ENCODE measurements around the gene ARID5B. TPM values are rescaled to one million over a fixed set of nuclear protein-coding genes. Genes with fewer than 3 reads are reported as not detected.

The ARID5B gene
- total and polyA plus RNA-seq, 5 donors: 13.7 to 31.8 (median 19.3) TPM

DNA sequence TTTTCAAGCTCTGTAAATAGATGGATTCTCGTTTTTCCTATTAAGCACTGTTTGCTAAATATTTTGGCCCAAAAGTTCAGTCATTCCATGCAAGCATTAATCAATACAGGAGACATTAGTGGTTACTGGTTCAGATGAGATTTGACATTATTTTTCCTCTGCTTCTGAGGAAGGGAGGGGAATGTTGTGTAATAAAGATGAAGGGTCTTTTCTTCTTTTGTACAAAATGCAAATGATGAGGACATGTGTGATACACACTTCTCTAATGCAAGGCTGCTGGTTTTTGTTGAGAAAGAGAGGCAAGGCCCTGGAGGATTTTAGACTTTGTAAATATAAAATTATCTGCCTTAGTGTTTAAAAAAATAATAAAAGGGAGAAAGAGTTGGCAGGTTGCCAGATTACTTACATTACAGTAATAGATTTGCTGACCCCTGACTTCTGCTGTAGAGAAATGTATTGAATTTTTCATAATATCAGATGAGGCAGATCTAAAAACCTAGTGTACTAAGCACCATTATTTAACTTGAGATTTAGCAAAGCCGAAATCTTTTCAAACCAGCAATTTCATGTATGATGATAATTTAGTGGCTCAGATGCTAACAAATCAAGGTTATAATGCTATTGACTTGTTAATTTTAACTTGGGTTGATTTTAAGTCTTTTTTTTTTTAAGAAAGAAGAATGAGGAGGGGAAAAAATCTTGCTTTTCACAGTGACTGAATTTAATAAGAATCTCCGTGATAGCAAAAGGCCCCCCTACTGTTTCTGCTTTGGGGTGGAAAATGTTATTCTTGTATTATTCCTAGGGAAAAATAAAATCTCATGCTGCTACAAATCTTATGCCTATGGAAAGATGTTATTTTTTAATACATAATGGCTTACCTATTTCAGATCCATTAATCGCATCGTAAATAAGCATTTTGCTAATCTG lies 180.1 kb downstream of the ARID5B start:
- no peaks in the 10 kb centered on the region for H3K9me3 ChIP-seq (ENCODE audit: control insufficient read depth, low read length)
- no peak overlapping the region for H3K27ac ChIP-seq (ENCODE audit: low read length)
- WGBS: 68% methylated on average over 5 of the region's 5 CpGs
- no peak overlapping the region for H3K4me3 ChIP-seq (ENCODE audit: low read length)
- H3K4me1 ChIP-seq (ENCODE audit: control insufficient read depth, insufficient read depth, low read length): peaks cover 10% of the 10 kb centered on the region
- intact Hi-C loops (cut with DNase I): loop anchor here in 1 of 4 donors (5.0 kb wide), 1 partner anchor 34 kb away; no protein-coding TSS in a partner anchor
- DNase-seq (no peak), ATAC-seq (no peak)
- H3K27me3 ChIP-seq (ENCODE audit: control insufficient read depth, insufficient read depth): no peaks in the 10 kb centered on the region

GRCh38 chr10:62082271-62082656 lies 180.8 kb downstream of the ARID5B start:
- H3K4me3 ChIP-seq (ENCODE audit: low read length): peak overlapping the region; percentile 17
- peak overlapping the region; percentile 42 for H3K27ac ChIP-seq (ENCODE audit: low read length)
- peaks cover 6% of the 10 kb centered on the region for H3K4me1 ChIP-seq (ENCODE audit: control insufficient read depth, insufficient read depth, low read length)
- no peaks in the 10 kb centered on the region for H3K27me3 ChIP-seq (ENCODE audit: control insufficient read depth, insufficient read depth)
- intact Hi-C loops (cut with DNase I): loop anchor here in 1 of 4 donors (5.0 kb wide), 1 partner anchor 35 kb away; no protein-coding TSS in a partner anchor
- no peaks in the 10 kb centered on the region for H3K9me3 ChIP-seq (ENCODE audit: control insufficient read depth, low read length)
- no peak for DNase-seq
- ATAC-seq: no peak
- 51% methylated on average over 1 of the region's 1 CpG for WGBS

DNA sequence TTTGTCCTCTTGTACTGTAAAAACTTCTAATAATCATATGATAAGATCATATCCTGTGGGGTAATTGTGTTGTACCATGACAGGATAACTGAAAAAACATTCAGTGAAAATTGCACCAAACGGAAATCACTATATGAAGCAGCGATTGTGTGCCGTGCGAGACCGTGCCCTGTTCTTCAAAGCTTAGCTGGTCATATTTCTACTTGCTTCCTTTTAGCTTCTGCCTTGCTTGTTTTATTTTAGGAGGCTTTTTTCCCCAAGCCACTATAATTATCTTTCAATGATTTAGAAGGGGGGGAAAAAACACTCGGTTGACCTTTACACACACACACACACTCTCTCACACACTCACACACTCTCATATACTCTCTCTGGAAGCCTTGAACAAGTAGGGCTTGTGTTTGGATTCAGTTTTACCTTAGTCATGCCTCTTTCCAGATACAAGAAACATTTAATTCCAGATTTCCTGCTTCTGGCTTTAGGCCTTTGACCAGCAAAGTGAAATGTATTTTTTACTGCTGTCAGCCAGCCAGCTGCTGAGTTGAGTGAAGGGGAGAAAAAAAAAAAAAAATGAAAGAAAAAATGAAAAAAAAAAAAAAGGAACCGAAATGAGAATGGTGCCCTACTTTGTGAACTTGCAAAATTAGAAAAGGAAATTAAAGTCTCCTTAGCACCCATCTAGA lies 181.4 kb downstream of the ARID5B start:
- peak overlapping the region; percentile 17 for H3K4me3 ChIP-seq (ENCODE audit: low read length)
- H3K27ac ChIP-seq (ENCODE audit: low read length): peak overlapping the region; percentile 99
- DNase-seq: peak in 1 of 3 donors; percentile 68
- no peaks in the 10 kb centered on the region for H3K9me3 ChIP-seq (ENCODE audit: control insufficient read depth, low read length)
- intact Hi-C loops (cut with DNase I): loop anchor here in 1 of 4 donors (5.0 kb wide), 1 partner anchor 36 kb away; no protein-coding TSS in a partner anchor
- H3K4me1 ChIP-seq (ENCODE audit: control insufficient read depth, insufficient read depth, low read length): peaks cover 6% of the 10 kb centered on the region
- ATAC-seq: peak; percentile 61
- WGBS: 8% methylated on average over 7 of the region's 7 CpGs
- H3K27me3 ChIP-seq (ENCODE audit: control insufficient read depth, insufficient read depth): no peaks in the 10 kb centered on the region

DNA sequence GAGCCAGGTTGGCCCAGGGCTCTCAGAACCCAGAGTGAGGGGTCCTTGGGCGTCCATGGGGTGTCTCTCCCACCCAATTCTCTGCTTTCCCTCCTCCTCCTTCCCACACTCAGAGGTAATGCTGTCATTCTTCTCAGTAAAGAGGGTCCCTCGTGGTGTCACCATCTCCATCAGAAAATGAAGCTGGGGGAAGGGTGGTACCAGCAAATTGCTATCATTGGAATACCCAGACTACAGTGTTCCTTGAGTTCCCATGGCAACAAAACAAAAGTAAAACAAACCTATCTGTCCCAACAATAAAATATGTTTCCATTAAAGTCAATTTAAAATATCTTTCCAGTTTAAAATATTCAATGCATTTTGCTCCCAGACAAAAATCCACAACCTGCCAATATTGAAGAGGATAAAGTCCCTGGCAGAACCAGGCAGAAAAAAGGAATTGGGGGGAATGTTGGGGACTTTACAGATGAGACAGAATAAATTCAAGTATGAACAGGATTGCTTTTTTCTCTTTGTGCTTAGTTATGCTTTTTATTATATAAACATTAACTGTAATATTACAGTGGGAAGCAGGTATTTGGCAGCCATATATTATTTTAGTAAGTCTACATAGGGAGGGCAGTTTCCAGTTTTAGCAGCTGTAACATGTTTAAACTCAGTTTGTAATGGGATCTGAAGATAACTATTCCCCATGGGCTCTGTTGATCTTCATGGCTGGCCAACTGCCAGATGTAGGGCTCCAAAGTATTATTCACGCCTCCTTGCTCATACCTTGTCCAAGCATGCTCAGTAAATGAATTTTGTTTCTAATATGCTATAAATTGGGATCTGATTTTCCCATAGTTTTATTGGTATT lies 182.1 kb downstream of the ARID5B start:
- ATAC-seq (peak; percentile 84 to 86), DNase-seq (peak; percentile 75 to 87 (median 76))
- Histone ChIP-seq H3K4me1 (ENCODE audit: control insufficient read depth, insufficient read depth, low read length) (peaks cover 6% of the 10 kb centered on the region), H3K4me3 (ENCODE audit: low read length) (peak overlapping the region; percentile 9), H3K27ac (ENCODE audit: low read length) (peak overlapping the region; percentile 99), H3K27me3 (ENCODE audit: control insufficient read depth, insufficient read depth) (no peaks in the 10 kb centered on the region), H3K9me3 (ENCODE audit: control insufficient read depth, low read length) (no peaks in the 10 kb centered on the region)
- intact Hi-C loops (cut with DNase I): loop anchor here in 1 of 4 donors (5.0 kb wide), 1 partner anchor 36 kb away; no protein-coding TSS in a partner anchor
- WGBS: 24% methylated on average over 3 of the region's 3 CpGs

- H3K4me1 ChIP-seq (ENCODE audit: control insufficient read depth, insufficient read depth, low read length): peaks cover 6% of the 10 kb centered on the region
- 43% methylated on average over 2 of the region's 2 CpGs for WGBS
Measured at GRCh38 chr10:62084451-62084850, 183.0 kb downstream of the ARID5B start.

GRCh38 chr10:62085404-62085803 lies 183.9 kb downstream of the ARID5B start:
- no peaks in the 10 kb centered on the region for H3K27me3 ChIP-seq (ENCODE audit: control insufficient read depth, insufficient read depth)
- DNase-seq (no peak), ATAC-seq (no peak)
- no peaks in the 10 kb centered on the region for H3K9me3 ChIP-seq (ENCODE audit: control insufficient read depth, low read length)
- no peak overlapping the region for H3K4me3 ChIP-seq (ENCODE audit: low read length)
- 94% methylated on average over 2 of the region's 2 CpGs for WGBS
- intact Hi-C loops (cut with DNase I): loop anchor here in 1 of 4 donors (5.0 kb wide), 1 partner anchor 33 kb away; no protein-coding TSS in a partner anchor
- H3K4me1 ChIP-seq (ENCODE audit: control insufficient read depth, insufficient read depth, low read length): peaks cover 2% of the 10 kb centered on the region
- peak overlapping the region; percentile 53 for H3K27ac ChIP-seq (ENCODE audit: low read length)

More at GRCh38 chr10:62084451-62084850, 183.0 kb downstream of the ARID5B start:
- no peaks in the 10 kb centered on the region for H3K27me3 ChIP-seq (ENCODE audit: control insufficient read depth, insufficient read depth)
- DNase-seq: no peak
- H3K4me3 ChIP-seq (ENCODE audit: low read length): no peak overlapping the region
- no peaks in the 10 kb centered on the region for H3K9me3 ChIP-seq (ENCODE audit: control insufficient read depth, low read length)
- intact Hi-C loops (cut with DNase I): loop anchor here in 1 of 4 donors (5.0 kb wide), 1 partner anchor 37 kb away; no protein-coding TSS in a partner anchor
- peak overlapping the region; percentile 64 for H3K27ac ChIP-seq (ENCODE audit: low read length)
- no peak for ATAC-seq

GRCh38 chr10:62085821-62086220 lies 184.3 kb downstream of the ARID5B start:
- H3K4me3 ChIP-seq (ENCODE audit: low read length): no peak overlapping the region
- 93% methylated on average over 2 of the region's 2 CpGs for WGBS
- intact Hi-C loops (cut with DNase I): loop anchor here in 1 of 4 donors (5.0 kb wide), 1 partner anchor 34 kb away; no protein-coding TSS in a partner anchor
- H3K27ac ChIP-seq (ENCODE audit: low read length): no peak overlapping the region
- H3K9me3 ChIP-seq (ENCODE audit: control insufficient read depth, low read length): no peaks in the 10 kb centered on the region
- no peak for DNase-seq
- ATAC-seq: no peak
- peaks cover 2% of the 10 kb centered on the region for H3K4me1 ChIP-seq (ENCODE audit: control insufficient read depth, insufficient read depth, low read length)
- H3K27me3 ChIP-seq (ENCODE audit: control insufficient read depth, insufficient read depth): no peaks in the 10 kb centered on the region

DNA sequence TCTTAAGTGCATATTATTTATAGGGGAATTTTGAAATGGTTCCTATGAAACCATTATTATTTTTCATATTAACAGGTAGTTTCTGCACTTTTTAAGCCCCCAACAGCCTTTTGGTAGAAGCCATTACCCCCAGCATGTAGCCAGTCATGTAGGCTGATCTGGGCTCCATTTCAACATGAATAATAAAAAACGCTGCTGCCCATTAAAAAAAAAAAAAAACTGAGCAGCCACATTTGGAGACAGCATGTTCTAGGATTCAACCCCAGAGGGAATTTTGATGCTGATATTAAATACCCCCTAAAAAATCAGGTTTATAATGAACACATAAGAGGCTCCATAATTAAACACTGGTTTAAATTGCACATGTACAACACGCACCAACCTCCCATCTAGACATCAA lies 185.8 kb downstream of the ARID5B start:
- Histone ChIP-seq H3K4me3 (ENCODE audit: low read length) (no peak overlapping the region), H3K9me3 (ENCODE audit: control insufficient read depth, low read length) (no peaks in the 10 kb centered on the region), H3K27ac (ENCODE audit: low read length) (no peak overlapping the region), H3K27me3 (ENCODE audit: control insufficient read depth, insufficient read depth) (no peaks in the 10 kb centered on the region), H3K4me1 (ENCODE audit: control insufficient read depth, insufficient read depth, low read length) (peaks cover 2% of the 10 kb centered on the region)
- DNase-seq (no peak), ATAC-seq (no peak)
- 71% methylated on average over 2 of the region's 2 CpGs for WGBS
- intact Hi-C loops (cut with DNase I): loop anchor here in 1 of 4 donors (5.0 kb wide), 1 partner anchor 35 kb away; no protein-coding TSS in a partner anchor

GRCh38 chr10:62088786-62089185 lies 187.3 kb downstream of the ARID5B start:
- ATAC-seq: no peak
- DNase-seq: no peak
- H3K27ac ChIP-seq (ENCODE audit: low read length): no peak overlapping the region
- H3K27me3 ChIP-seq (ENCODE audit: control insufficient read depth, insufficient read depth): no peaks in the 10 kb centered on the region
- H3K9me3 ChIP-seq (ENCODE audit: control insufficient read depth, low read length): no peaks in the 10 kb centered on the region
- 97% methylated on average over 3 of the region's 3 CpGs for WGBS
- no peak overlapping the region for H3K4me3 ChIP-seq (ENCODE audit: low read length)
- H3K4me1 ChIP-seq (ENCODE audit: control insufficient read depth, insufficient read depth, low read length): peaks cover 4% of the 10 kb centered on the region
- intact Hi-C loops (cut with DNase I): loop anchor here in 1 of 4 donors (5.0 kb wide), 1 partner anchor 36 kb away; no protein-coding TSS in a partner anchor

Data from right cardiac atrium (tissue), 5 donors.